Sciatic nerve (tissue), 2 donors: ENCODE results near the gene UPK3BL2. TPM values are rescaled to one million over a fixed set of nuclear protein-coding genes. Genes with fewer than 3 reads are reported as not detected.
"Not testable (repeated sequence)": the region's sequence is repeated elsewhere in the genome, so short reads cannot be mapped to it uniquely, and the experiment has no call there.

Experiments
- ATAC-seq: fragments of 200-7000 bp; cut with Tn5 transposase; one replicate; pipeline ENCODE4 v1.9.1; 2020; ENCODE audit warnings: mild to moderate bottlenecking, moderate library complexity
- DNase-seq: peaks from one replicate; pipeline ENCODE4 v3.0.0-alpha.2; 2020; ENCODE audit warnings: low spot score
- intact Hi-C: fragments of 100-400 bp; cut with DNase I; formaldehyde crosslinking; loops from one replicate; pipeline ENCODE4 v1.14.2; 2022
- total RNA-seq: library from RNA; stranded (reverse); fragmentation: NEBNext Ultra II Directional; extraction: Animal tissue kit (Norgen Biotek cat#: 25700); gene quantifications from one replicate; pipeline ENCODE4 v1.2.1, GENCODE V29; 2021
- donor health status: DM: no; HTN: no; CAD: no.
- donor health status: DM: no; HTN: no; CAD: no.

Gene UPK3BL2
- total RNA-seq = 31.6 TPM

GRCh38 chr7:102543596-102543995 lies at the start of gene UPK3BL2:
TSS of gene UPK3BL2 (minus strand) at chr7:102543696. CDS start at chr7:102543636, 60 bp downstream.
- ATAC-seq, DNase-seq, intact Hi-C loops: not testable (repeated sequence)

- peak; percentile 68 for DNase-seq
- peak; percentile 88 for ATAC-seq
- intact Hi-C loops = not testable (repeated sequence)
Observed at GRCh38 chr7:102592477-102593019, 49.1 kb upstream of the UPK3BL2 start.

GRCh38 chr7:102589857-102590256 lies 46.4 kb upstream of the UPK3BL2 start:
- DNase-seq, intact Hi-C loops: not testable (repeated sequence)
- ATAC-seq = peak; percentile 37

GRCh38 chr7:102583495-102583894 lies 40.0 kb upstream of the UPK3BL2 start:
- ATAC-seq, DNase-seq, intact Hi-C loops: not testable (repeated sequence)

GRCh38 chr7:102581722-102582121 lies 38.2 kb upstream of the UPK3BL2 start:
- ATAC-seq = peak; percentile 5
- DNase-seq, intact Hi-C loops: not testable (repeated sequence)

- intact Hi-C loops = not testable (repeated sequence)
- DNase-seq (peak; percentile 56), ATAC-seq (peak; percentile 20)
Observed at GRCh38 chr7:102578486-102578885, 35.0 kb upstream of the UPK3BL2 start.

GRCh38 chr7:102577315-102578240 lies 34.1 kb upstream of the UPK3BL2 start:
- DNase-seq, intact Hi-C loops, ATAC-seq: not testable (repeated sequence)

GRCh38 chr7:102576363-102576762 lies 32.9 kb upstream of the UPK3BL2 start:
- intact Hi-C loops, ATAC-seq: not testable (repeated sequence)

GRCh38 chr7:102574607-102575006 lies 31.1 kb upstream of the UPK3BL2 start:
- ATAC-seq, intact Hi-C loops: not testable (repeated sequence)

More at GRCh38 chr7:102576363-102576762, 32.9 kb upstream of the UPK3BL2 start:
- not testable (repeated sequence) for DNase-seq

GRCh38 chr7:102572261-102573239 lies 29.1 kb upstream of the UPK3BL2 start, which contains the start of gene POLR2J3:
TSS of gene POLR2J3 (minus strand) at chr7:102572583. CDS start at chr7:102572521, 62 bp downstream.
- DNase-seq (peak; percentile 99), ATAC-seq (peak; percentile 97)
- intact Hi-C loops = not testable (repeated sequence)

More at GRCh38 chr7:102574607-102575006, 31.1 kb upstream of the UPK3BL2 start:
- DNase-seq = not testable (repeated sequence)

- DNase-seq, intact Hi-C loops, ATAC-seq: not testable (repeated sequence)
Observed at GRCh38 chr7:102568620-102569019, 25.1 kb upstream of the UPK3BL2 start.

GRCh38 chr7:102550808-102551422 lies 7.4 kb upstream of the UPK3BL2 start, which contains the start of gene SPDYE2:
TSS of gene SPDYE2 (plus strand) at chr7:102551226. CDS start at chr7:102553256, 2,030 bp downstream.
- DNase-seq, intact Hi-C loops: not testable (repeated sequence)
- peak; percentile 56 for ATAC-seq

- ATAC-seq, intact Hi-C loops: not testable (repeated sequence)
- peak; percentile 23 for DNase-seq
Observed at GRCh38 chr7:102546353-102546752, 2.9 kb upstream of the UPK3BL2 start.

GRCh38 chr7:102545288-102545687 lies 1.8 kb upstream of the UPK3BL2 start:
- ATAC-seq, intact Hi-C loops: not testable (repeated sequence)
- DNase-seq = peak; percentile 15

GRCh38 chr7:102544372-102544771 lies 876 bp upstream of the UPK3BL2 start:
- DNase-seq, intact Hi-C loops: not testable (repeated sequence)
- ATAC-seq = peak; percentile 3

- intact Hi-C loops, ATAC-seq, DNase-seq: not testable (repeated sequence)
Observed at GRCh38 chr7:102542771-102543170, 725 bp downstream of the UPK3BL2 start.

- peak; percentile 26 for DNase-seq
- ATAC-seq, intact Hi-C loops: not testable (repeated sequence)
Observed at GRCh38 chr7:102542083-102542482, 1.4 kb downstream of the UPK3BL2 start.

GRCh38 chr7:102540604-102541003 lies 2.9 kb downstream of the UPK3BL2 start:
- peak; percentile 28 for DNase-seq
- intact Hi-C loops, ATAC-seq: not testable (repeated sequence)
